Endometrium (tissue), 2 donors: ENCODE results near the gene MAPKAP1.

Experiments used
- FAIRE-seq: peaks from 2 replicates; lab custom pipeline; 2012; peaks lifted over from hg19 to GRCh38; lab: Jason Lieb, UNC
- donor health status: control.
- donor health status: control.

Gene MAPKAP1

DNA sequence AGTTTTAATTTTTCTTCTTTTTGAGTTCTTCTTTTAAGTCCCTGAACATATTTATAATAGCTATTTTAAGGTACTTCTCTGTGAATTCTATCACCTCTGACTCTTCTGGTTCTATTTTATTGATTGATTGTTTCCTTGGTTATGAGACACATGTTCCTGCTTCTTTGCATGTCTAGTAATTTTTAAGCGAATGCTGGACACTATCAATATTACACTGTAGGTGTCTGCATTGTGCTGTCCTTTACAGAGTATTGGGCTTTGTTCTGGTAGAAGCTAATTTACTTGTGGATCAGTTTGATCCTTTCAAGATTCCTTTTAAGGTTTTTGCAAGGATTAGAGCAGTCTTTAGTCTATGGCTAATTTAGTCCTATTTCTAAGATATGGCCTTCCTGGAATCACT is 249.7 kb downstream of the MAPKAP1 start:
- FAIRE-seq, result no peak

DNA sequence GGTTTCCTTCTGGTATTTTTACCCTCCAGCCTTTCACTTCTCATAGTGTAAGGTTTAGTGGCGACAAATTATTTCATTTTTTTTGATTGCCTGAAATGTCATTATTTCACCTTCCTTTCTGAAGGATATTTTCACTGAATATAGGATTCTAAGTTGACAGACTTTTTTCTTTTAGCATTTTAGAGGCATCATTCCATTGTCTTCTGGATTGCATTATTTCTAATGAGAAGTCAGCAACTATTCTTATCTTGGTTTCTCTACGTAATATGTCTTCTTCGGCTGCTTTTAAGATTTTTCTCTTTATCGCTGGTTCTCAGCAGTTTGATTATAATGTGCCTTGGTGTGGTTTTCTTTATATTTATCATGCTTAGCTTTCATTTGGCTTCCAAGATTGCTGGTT is 251.1 kb downstream of the MAPKAP1 start:
- FAIRE-seq, result no peak

DNA sequence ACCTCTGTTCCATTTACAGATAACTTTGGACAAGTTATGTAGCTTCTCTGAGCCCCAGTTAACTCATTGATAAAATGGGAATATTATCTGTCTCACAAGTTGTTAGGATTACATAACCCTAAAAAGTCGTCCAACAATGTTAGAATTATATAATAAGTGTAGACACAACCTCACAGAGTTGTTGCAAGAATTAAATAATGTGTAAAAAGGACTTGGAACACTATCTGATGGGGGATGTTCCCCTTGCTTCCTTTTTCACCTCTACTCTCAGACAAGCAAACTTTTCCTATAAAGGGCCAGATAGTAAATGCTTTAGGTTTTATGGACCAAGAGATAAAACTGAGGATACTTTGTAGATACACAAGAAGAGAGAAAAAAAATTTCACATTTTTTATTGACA is 251.9 kb downstream of the MAPKAP1 start:
- FAIRE-seq, result no peak

DNA sequence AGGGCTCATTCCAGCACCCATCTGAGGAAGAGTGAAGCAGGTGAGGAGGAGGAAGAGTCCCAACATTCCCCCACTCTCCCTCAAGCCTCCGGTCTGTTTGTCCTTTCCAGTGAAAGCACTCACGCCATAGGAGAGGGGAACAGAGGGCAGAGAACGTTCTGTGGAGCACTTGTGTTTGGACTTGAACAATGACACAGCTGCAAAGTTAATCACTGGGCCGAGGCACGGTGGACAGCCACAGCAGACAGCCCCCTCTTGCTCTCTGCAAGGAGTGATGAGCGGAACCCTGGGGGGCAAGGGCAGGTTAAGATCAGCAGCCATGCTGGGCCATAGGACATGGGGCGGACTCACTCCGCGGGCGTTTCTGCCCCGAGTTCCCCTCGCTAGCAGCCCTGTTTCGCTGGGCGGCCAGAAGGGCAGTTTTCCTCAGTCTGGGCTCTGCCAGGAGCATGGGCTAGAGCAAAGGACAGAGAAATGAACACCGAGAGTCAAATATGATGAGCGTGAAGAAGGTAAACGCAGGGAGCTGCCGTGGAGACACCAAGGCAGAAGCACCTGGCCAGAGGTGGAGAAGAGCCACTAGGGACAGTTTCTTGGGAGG is 259.7 kb downstream of the MAPKAP1 start:
- FAIRE-seq, result no peak

- FAIRE-seq, result no peak
Observed at GRCh38 chr9:125446561-125447094, 260.4 kb downstream of the MAPKAP1 start.

GRCh38 chr9:125444956-125445506 is 262.0 kb downstream of the MAPKAP1 start:
- FAIRE-seq, result no peak

- FAIRE-seq, result no peak
Observed at GRCh38 chr9:125444166-125444565, 262.8 kb downstream of the MAPKAP1 start.

DNA sequence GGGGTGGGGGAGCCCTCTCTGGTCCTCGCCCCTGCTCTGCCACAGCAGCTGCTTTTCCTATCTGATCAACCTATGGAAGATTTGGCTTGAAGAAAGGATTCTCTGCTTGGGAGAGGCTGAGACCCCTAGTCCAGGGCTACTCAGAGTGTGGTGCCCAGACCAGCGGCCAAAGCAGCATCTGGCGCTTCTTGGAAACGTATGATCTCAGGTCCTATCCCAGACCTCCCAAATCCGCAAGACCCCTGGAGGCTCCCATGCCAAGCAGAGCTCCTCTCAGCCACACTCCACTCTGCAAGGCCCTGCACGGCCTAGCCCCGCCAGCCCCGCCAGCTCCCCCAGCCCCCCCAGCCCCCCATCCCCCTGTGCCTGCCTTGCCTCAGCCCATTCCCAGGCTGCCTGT is 263.6 kb downstream of the MAPKAP1 start:
- no peak for FAIRE-seq

DNA sequence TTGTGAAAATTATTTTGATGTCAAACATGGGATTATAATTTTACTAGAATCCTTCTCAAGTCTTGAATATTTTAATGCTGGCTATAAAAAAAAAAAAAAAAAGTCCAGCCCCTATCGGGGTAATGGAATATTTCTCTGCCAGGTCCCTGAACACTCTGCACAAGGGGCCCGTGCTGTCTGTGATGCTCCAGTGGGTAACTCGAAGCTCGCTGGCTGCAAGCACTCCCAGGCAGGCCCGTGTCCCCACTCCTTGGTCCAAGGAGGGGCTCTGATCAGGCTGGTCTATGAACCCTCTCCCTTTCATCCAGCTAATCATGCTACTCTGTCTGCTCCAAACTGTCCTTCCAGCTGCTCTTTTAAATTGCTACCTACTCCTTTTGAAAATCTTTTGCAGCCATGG is 264.6 kb downstream of the MAPKAP1 start:
- no peak for FAIRE-seq

- no peak for FAIRE-seq
Observed at GRCh38 chr9:125440411-125440810, 266.6 kb downstream of the MAPKAP1 start.

DNA sequence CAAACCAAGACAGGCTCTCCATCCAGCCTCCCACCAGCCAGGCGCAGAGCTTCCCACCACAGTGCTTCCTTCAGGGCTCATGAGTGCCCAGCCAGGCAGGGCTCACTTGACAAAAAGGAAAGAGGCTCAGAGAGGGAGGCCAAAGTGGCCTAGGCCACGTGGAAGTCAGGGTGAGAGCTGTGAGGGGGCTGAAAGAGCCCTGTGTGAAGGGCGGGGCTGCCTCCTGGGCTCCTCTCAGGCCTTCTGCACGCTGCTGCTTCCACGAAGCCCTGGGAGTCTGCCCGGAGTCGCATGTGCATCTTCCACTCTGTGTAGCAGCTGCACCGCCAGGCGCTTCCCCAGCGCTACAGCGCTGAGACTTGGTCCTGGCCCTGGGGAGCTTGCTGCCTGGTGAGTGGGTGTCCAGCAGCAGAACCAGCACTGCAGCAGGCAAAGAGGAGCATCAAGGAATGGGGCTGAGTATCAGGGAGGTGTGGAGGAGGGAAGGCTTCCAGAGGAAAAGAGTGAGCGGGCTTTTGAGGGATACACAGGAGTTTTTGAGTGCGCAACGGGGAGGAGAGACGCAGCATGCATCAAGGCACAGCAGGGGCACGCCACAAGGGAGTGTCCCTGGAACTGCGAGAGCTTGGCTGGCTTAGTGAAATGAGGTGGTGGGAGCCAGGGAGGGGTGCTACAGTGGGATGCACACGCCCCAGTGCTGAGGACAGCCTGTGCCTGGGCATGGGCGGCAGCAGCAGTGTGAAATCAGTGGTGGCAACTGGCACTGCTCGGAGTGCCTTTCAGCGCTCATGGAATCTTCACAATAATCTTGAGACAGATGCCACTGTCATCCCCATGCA is 267.4 kb downstream of the MAPKAP1 start:
- no peak for FAIRE-seq

DNA sequence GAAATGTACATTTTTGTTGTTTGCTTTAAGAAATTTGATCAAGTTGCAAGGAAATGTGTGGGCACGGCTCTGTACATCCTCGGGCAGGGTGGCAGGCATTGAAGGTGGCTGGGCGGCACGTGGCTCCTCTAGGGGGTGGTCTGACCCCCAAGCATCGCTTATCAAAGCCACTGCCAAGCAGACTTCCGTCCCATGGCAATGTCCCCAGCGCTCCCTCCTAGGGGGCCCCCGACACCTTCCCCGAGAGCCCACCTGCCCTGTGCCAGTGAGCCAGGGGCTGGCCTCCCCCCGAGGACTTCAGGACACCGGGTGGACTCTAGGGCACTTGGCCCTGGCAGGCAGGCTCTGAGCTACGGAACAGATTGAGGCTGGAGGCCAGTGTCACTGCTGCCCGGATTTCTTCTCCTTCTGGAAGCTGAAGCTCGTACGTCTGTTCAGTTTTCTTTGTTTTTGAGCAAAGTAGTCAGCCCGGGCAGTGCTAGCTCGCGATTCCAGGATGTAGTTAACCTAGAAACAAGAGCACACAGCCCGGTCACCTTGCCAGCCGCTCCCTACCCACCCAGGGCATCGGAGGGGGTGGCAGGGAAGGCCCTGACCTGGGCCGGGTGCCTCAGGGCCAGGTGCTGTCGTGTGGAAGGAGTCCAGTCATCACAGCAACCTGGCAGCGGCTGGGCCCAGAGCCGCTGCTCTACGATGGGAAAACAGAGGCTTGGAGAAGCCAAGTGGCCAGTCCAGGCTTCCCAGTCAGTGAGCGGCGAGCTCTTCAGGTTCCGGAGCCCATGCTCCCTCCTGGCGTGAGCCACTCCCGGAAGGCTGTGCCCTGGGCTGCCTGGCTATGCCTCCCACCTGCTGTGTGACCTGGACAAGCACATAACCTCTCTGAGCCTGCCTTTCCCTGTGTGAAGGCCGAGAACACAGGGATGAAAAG is 268.2 kb downstream of the MAPKAP1 start:
- FAIRE-seq, result no peak

DNA sequence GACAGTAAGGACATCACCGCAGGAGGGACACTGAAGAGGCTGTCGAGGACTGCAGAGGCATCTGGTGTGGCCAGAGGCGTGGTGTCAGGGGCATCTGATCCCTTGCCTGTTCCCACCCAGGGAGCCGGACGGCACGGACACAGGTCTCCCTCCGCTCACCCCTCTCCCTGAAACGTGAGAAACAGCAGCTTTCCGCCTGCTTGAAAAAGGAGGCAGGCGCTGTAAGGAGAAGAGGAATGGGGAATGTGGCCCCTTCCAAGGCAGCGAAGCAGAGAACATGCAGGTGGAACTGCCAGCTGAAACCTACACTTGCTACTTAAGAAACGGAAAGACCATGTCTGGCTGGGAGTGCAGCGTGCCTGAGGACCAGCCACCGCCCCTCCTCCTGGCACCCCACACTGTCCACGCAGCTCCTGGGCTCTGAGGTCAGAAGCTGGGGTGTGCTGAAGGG is 269.2 kb downstream of the MAPKAP1 start:
- no peak for FAIRE-seq

GRCh38 chr9:125436613-125437443 is 270.2 kb downstream of the MAPKAP1 start:
- no peak for FAIRE-seq

- no peak for FAIRE-seq
Observed at GRCh38 chr9:125435776-125436612, 271.0 kb downstream of the MAPKAP1 start.

- FAIRE-seq, result no peak
Observed at GRCh38 chr9:125434986-125435775, 271.8 kb downstream of the MAPKAP1 start.

DNA sequence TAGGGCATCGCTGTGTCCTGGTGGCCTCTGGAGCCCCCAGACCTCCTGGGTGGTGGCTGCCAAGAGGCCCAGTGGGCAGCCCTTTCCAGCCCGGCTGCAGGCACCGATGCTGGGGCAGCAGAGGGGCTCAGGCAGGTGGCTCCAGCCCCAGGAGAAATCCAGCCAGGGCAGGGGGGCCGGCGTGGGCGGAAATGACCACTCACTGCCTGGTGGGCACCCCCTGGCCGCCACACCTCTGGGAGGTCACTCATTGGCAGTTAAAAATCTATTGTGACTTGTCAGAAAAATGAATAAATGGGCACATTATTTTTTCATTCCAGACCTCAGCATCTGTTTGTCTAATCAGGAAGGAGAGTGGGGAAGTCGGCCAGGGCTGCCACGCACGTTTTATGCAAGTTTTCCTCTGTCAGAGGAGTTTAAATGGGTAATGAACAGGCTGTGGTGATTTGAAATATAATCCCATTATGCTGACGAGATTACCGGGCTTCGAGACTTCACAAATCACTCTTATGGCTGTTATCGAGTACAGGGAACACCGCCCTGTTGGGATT is 273.5 kb downstream of the MAPKAP1 start:
- no peak for FAIRE-seq

- FAIRE-seq, result no peak
Observed at GRCh38 chr9:125432715-125433385, 274.2 kb downstream of the MAPKAP1 start.
